OCI-LY1 (cell line): ENCODE results near the gene GAPDHS.

Experiments used
- CTCF ChIP-seq: fragments of 200-600 bp; sonication (generic), shearing (Covaris generic); IDR thresholded peaks from 2 replicates; pipeline ENCODE4 v1.5.1; 2017; ENCODE audit warnings: mild to moderate bottlenecking, antibody characterized with exemption, low read length, moderate library complexity, mixed read lengths
- EZH2 ChIP-seq: fragments of 200-600 bp; sonication (generic), shearing (Covaris generic); IDR thresholded peaks from 2 replicates; pipeline ENCODE4 v1.8.0; 2017; ENCODE audit warnings: borderline replicate concordance, mixed run types, mild to moderate bottlenecking, antibody characterized with exemption, low read length, moderate library complexity, mixed read lengths

GRCh38 chr19:35577918-35578317 is 44.7 kb downstream of the GAPDHS start:
- TF ChIP-seq CTCF (no peak), EZH2 (no peak)
